CD8-positive, alpha-beta memory T cell (primary cell): ENCODE measurements around the gene NRN1. TPM values are rescaled to one million over a fixed set of nuclear protein-coding genes. Genes with fewer than 3 reads are reported as not detected.

Experiments
- CTCF ChIA-PET: fragments of 350-600 bp; sonication (Branson Sonifier 250); formaldehyde crosslinking; loops from one replicate; lab custom pipeline; 2021; ENCODE audit warnings: antibody characterized with exemption; lab: Charles Lee
- POLR2A ChIA-PET: fragments of 350-600 bp; sonication (Branson Sonifier 250); formaldehyde crosslinking; loops from one replicate; lab custom pipeline; 2021; ENCODE audit warnings: antibody characterized with exemption; lab: Charles Lee
- DNase-seq, 5 donors: peaks; one replicate each; pipeline versions ENCODE4 v3.0.0 to v3.0.0-alpha.2; 2020 to 2022; ENCODE audit warnings: mixed read lengths in 1 of 5
- H3K27ac ChIP-seq: one replicate; pipeline ENCODE4 v1.7.0; 2013; ENCODE audit warnings: low read depth, mild to moderate bottlenecking, low read length, moderate library complexity
- H3K27me3 ChIP-seq: 2 replicates; pipeline ENCODE4 v1.7.0; 2013; ENCODE audit warnings: low read length, mild to moderate bottlenecking; ENCODE audit not compliant: insufficient read depth, poor library complexity, severe bottlenecking
- H3K36me3 ChIP-seq: 2 replicates; pipeline ENCODE4 v1.7.0; 2013; ENCODE audit warnings: mild to moderate bottlenecking, low read length, moderate library complexity; ENCODE audit not compliant: insufficient read depth
- H3K4me1 ChIP-seq: 2 replicates; pipeline ENCODE4 v1.7.0; 2013; ENCODE audit warnings: mild to moderate bottlenecking, low read length, moderate library complexity; ENCODE audit not compliant: insufficient read depth
- H3K4me3 ChIP-seq: 2 replicates; pipeline ENCODE4 v1.7.0; 2013; ENCODE audit warnings: mild to moderate bottlenecking, low read length
- H3K9me3 ChIP-seq: 2 replicates; pipeline ENCODE4 v1.7.0; 2013; ENCODE audit warnings: mild to moderate bottlenecking, low read length
- H3K27ac Mint-ChIP-seq, 8 donors: one replicate each; pipeline ENCODE4 v1.8.0; 2020 to 2021; ENCODE audit warnings: mixed read lengths in 8 of 8, mild to moderate bottlenecking in 6 of 8, inconsistent platforms in 3 of 8, moderate library complexity in 3 of 8
- H3K27me3 Mint-ChIP-seq, 2 donors: one replicate each; pipeline ENCODE4 v1.8.0; 2020 to 2021; ENCODE audit warnings: mixed read lengths in 2 of 2, mild to moderate bottlenecking in 1 of 2, moderate library complexity in 1 of 2
- H3K36me3 Mint-ChIP-seq, 3 donors: one replicate each; pipeline ENCODE4 v1.8.0; 2020 to 2021; ENCODE audit warnings: mixed read lengths in 3 of 3, inconsistent platforms in 1 of 3, mild to moderate bottlenecking in 1 of 3
- H3K4me1 Mint-ChIP-seq, 3 donors: one replicate each; pipeline ENCODE4 v1.8.0; 2020 to 2021; ENCODE audit warnings: mixed read lengths in 3 of 3, inconsistent platforms in 1 of 3, mild to moderate bottlenecking in 1 of 3
- H3K4me3 Mint-ChIP-seq, 7 donors: one replicate each; pipeline ENCODE4 v1.8.0; 2020 to 2021; ENCODE audit warnings: mixed read lengths in 7 of 7, mild to moderate bottlenecking in 6 of 7, moderate library complexity in 4 of 7, inconsistent platforms in 2 of 7
- H3K9me3 Mint-ChIP-seq, 5 donors: one replicate each; pipeline ENCODE4 v1.8.0; 2020 to 2022; ENCODE audit warnings: mixed read lengths in 5 of 5, mild to moderate bottlenecking in 3 of 5, moderate library complexity in 2 of 5, inconsistent platforms in 1 of 5
- polyA plus RNA-seq: library from polyadenylated mRNA; unstranded; fragments of 300-500 nt; fragmentation: Illumina TruSeq; gene quantifications from one replicate; pipeline ENCODE4 v1.2.3, GENCODE V29; 2021
- total RNA-seq, 2 experiments: library from RNA; stranded (reverse); gene quantifications; one replicate each; pipeline ENCODE4 v1.2.3, GENCODE V29; 2021

NRN1 gene
- total and polyA plus RNA-seq, 3 experiments from 2014 or later = 0.24 to 0.61 TPM; not detected in 1

DNA sequence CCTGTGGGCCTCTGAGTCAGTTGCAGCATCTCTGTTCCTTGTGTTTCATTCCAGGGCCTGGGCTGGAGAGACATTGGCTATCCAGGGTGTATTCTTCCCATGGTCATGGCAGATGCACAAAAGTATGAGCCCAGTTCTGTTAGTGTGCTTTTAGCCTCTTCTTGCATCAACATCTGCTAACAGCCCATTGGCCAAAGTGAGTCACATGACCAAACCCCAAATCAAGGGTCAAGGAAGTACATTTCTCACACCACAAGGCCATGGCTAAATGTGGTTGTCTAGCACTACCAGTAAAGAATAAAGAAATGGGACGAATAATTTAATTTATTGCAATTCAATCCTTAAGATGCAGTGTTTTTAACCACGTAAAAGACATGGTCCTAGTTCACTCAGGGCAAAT lies 43.9 kb downstream of the NRN1 start:
- ChIA-PET CTCF (no interaction called here), POLR2A (no interaction called here)
- Mint-ChIP-seq H3K27ac (no peak overlapping the region), H3K9me3 (no peaks in the 10 kb centered on the region), H3K27me3 (peaks cover 10 to 16% of the 10 kb centered on the region in 2 donors), H3K4me3 (no peak overlapping the region), H3K36me3 (peaks cover 0 to 6% (median 0%) of the 10 kb centered on the region in 3 donors), H3K4me1 (no peaks in the 10 kb centered on the region)
- Histone ChIP-seq H3K4me3 (no peak overlapping the region), H3K9me3 (no peaks in the 10 kb centered on the region), H3K4me1 (no peaks in the 10 kb centered on the region), H3K36me3 (no peaks in the 10 kb centered on the region), H3K27ac (no peak overlapping the region), H3K27me3 (no peaks in the 10 kb centered on the region)
- no peak for DNase-seq

GRCh38 chr6:5961836-5962235 lies 44.9 kb downstream of the NRN1 start:
- CTCF ChIA-PET = no interaction called here
- DNase-seq = no peak
- Histone ChIP-seq H3K9me3 (no peaks in the 10 kb centered on the region), H3K36me3 (no peaks in the 10 kb centered on the region), H3K27ac (no peak overlapping the region), H3K27me3 (no peaks in the 10 kb centered on the region), H3K4me3 (no peak overlapping the region), H3K4me1 (no peaks in the 10 kb centered on the region)
- Mint-ChIP-seq H3K9me3 (no peaks in the 10 kb centered on the region), H3K36me3 (peaks cover 0 to 6% (median 0%) of the 10 kb centered on the region in 3 donors), H3K27me3 (peaks cover 10 to 17% of the 10 kb centered on the region in 2 donors), H3K4me3 (no peak overlapping the region), H3K4me1 (no peaks in the 10 kb centered on the region), H3K27ac (no peak overlapping the region)
- POLR2A ChIA-PET = no interaction called here

GRCh38 chr6:5960456-5960855 lies 46.3 kb downstream of the NRN1 start:
- H3K4me3 Mint-ChIP-seq = no peak overlapping the region
- no peaks in the 10 kb centered on the region for H3K4me1 ChIP-seq
- H3K27ac Mint-ChIP-seq = no peak overlapping the region
- H3K36me3 ChIP-seq = no peaks in the 10 kb centered on the region
- CTCF ChIA-PET = no interaction called here
- no peaks in the 10 kb centered on the region for H3K4me1 Mint-ChIP-seq
- no peak for DNase-seq
- H3K9me3 ChIP-seq = no peaks in the 10 kb centered on the region
- no peak overlapping the region for H3K27ac ChIP-seq
- peaks cover 10 to 22% of the 10 kb centered on the region in 2 donors for H3K27me3 Mint-ChIP-seq
- H3K27me3 ChIP-seq = no peaks in the 10 kb centered on the region
- POLR2A ChIA-PET = no interaction called here
- no peak overlapping the region for H3K4me3 ChIP-seq
- peaks cover 0 to 6% (median 0%) of the 10 kb centered on the region in 3 donors for H3K36me3 Mint-ChIP-seq
- H3K9me3 Mint-ChIP-seq = no peaks in the 10 kb centered on the region

- H3K9me3 Mint-ChIP-seq = no peaks in the 10 kb centered on the region
- H3K4me3 Mint-ChIP-seq = no peak overlapping the region
- no peaks in the 10 kb centered on the region for H3K4me1 ChIP-seq
- POLR2A ChIA-PET = no interaction called here
- no peaks in the 10 kb centered on the region for H3K4me1 Mint-ChIP-seq
- no peak for DNase-seq
- H3K27me3 Mint-ChIP-seq = peaks cover 10 to 27% of the 10 kb centered on the region in 2 donors
- no peaks in the 10 kb centered on the region for H3K36me3 ChIP-seq
- H3K36me3 Mint-ChIP-seq = peaks cover 0 to 6% (median 0%) of the 10 kb centered on the region in 3 donors
- H3K9me3 ChIP-seq = no peaks in the 10 kb centered on the region
- no peak overlapping the region for H3K27ac ChIP-seq
- no peak overlapping the region for H3K4me3 ChIP-seq
- CTCF ChIA-PET = no interaction called here
- H3K27me3 ChIP-seq = no peaks in the 10 kb centered on the region
- no peak overlapping the region for H3K27ac Mint-ChIP-seq
Observed at GRCh38 chr6:5958921-5959320, 47.8 kb downstream of the NRN1 start.

- no peak for DNase-seq
- POLR2A ChIA-PET = no interaction called here
- no peak overlapping the region for H3K4me3 ChIP-seq
- Mint-ChIP-seq H3K27ac (no peak overlapping the region), H3K4me1 (no peaks in the 10 kb centered on the region), H3K27me3 (peaks cover 10 to 33% of the 10 kb centered on the region in 2 donors), H3K4me3 (no peak overlapping the region), H3K9me3 (no peaks in the 10 kb centered on the region), H3K36me3 (no peaks in the 10 kb centered on the region)
- no peak overlapping the region for H3K27ac ChIP-seq
- no peaks in the 10 kb centered on the region for H3K4me1 ChIP-seq
- H3K27me3 ChIP-seq = no peaks in the 10 kb centered on the region
- CTCF ChIA-PET = interaction anchor here (0.8 kb wide), 1 partner anchor 813 kb away, joined by 3 read pairs; no protein-coding TSS in a partner anchor
- no peaks in the 10 kb centered on the region for H3K9me3 ChIP-seq
- no peaks in the 10 kb centered on the region for H3K36me3 ChIP-seq
Observed at GRCh38 chr6:5956939-5957338, 49.8 kb downstream of the NRN1 start.

GRCh38 chr6:5950361-5950785 lies 56.4 kb downstream of the NRN1 start:
- ChIA-PET POLR2A (no interaction called here), CTCF (no interaction called here)
- H3K9me3 Mint-ChIP-seq = no peaks in the 10 kb centered on the region
- no peaks in the 10 kb centered on the region for H3K36me3 ChIP-seq
- H3K27ac ChIP-seq = no peak overlapping the region
- no peaks in the 10 kb centered on the region for H3K4me1 ChIP-seq
- H3K4me1 Mint-ChIP-seq = no peaks in the 10 kb centered on the region
- no peaks in the 10 kb centered on the region for H3K36me3 Mint-ChIP-seq
- no peak for DNase-seq
- H3K4me3 Mint-ChIP-seq = no peak overlapping the region
- H3K4me3 ChIP-seq = no peak overlapping the region
- H3K9me3 ChIP-seq = no peaks in the 10 kb centered on the region
- H3K27me3 ChIP-seq = no peaks in the 10 kb centered on the region
- H3K27me3 Mint-ChIP-seq = peaks cover 4 to 33% of the 10 kb centered on the region in 2 donors
- no peak overlapping the region for H3K27ac Mint-ChIP-seq
